HEK293T (cell line): ENCODE measurements around the gene CELF2.

Source experiments
- CTCF ChIA-PET: fragments of 350-600 bp; formaldehyde crosslinking; extraction: SDS; loops from one replicate; lab custom pipeline; 2021; ENCODE audit warnings: antibody characterized with exemption, inconsistent platforms; lab: Yijun Ruan, JAX
- POLR2A ChIA-PET: fragments of 350-600 bp; formaldehyde crosslinking; extraction: SDS; loops from one replicate; lab custom pipeline; 2020; ENCODE audit warnings: antibody characterized with exemption, inconsistent platforms; lab: Yijun Ruan, JAX
- DNase-seq: peaks from one replicate; pipeline ENCODE4 v3.0.0; 2012; ENCODE audit warnings: mixed read lengths; ENCODE audit errors: extremely low spot score
- ARNT ChIP-seq: fragments of 450-650 bp; IDR thresholded peaks from 2 replicates; pipeline ENCODE4 v1.6.1; 2017; ENCODE audit warnings: mild to moderate bottlenecking
- BHLHE40 ChIP-seq: fragments of 450-650 bp; IDR thresholded peaks from 2 replicates; pipeline ENCODE4 v1.6.1; 2016; ENCODE audit warnings: mild to moderate bottlenecking, moderate library complexity, borderline replicate concordance
- CTBP1 ChIP-seq: fragments of 450-650 bp; IDR thresholded peaks from 2 replicates; pipeline ENCODE4 v1.6.1; 2016; ENCODE audit warnings: borderline replicate concordance
- ELF4 ChIP-seq: fragments of 450-650 bp; IDR thresholded peaks from 2 replicates; pipeline ENCODE4 v1.6.1; 2017; ENCODE audit warnings: antibody characterized with exemption
- FOXA1 ChIP-seq: fragments of 450-650 bp; IDR thresholded peaks from 2 replicates; pipeline ENCODE4 v1.6.1; 2016; ENCODE audit warnings: mild to moderate bottlenecking
- FOXK2 ChIP-seq: fragments of 450-650 bp; IDR thresholded peaks from 2 replicates; pipeline ENCODE4 v1.6.1; 2016; ENCODE audit warnings: mild to moderate bottlenecking
- FOXM1 ChIP-seq: fragments of 450-650 bp; IDR thresholded peaks from 2 replicates; pipeline ENCODE4 v1.6.1; 2017; ENCODE audit warnings: mild to moderate bottlenecking, borderline replicate concordance
- HDGF ChIP-seq: fragments of 450-650 bp; IDR thresholded peaks from 2 replicates; pipeline ENCODE4 v1.6.1; 2017; ENCODE audit warnings: antibody characterized with exemption, borderline replicate concordance
- L3MBTL2 ChIP-seq: fragments of 450-650 bp; conservative IDR thresholded peaks from 2 replicates; pipeline ENCODE4 v1.6.1; 2016; ENCODE audit warnings: mild to moderate bottlenecking
- LEF1 ChIP-seq: fragments of 450-650 bp; IDR thresholded peaks from 2 replicates; pipeline ENCODE4 v1.6.1; 2017; ENCODE audit warnings: mild to moderate bottlenecking, borderline replicate concordance
- NFRKB ChIP-seq: fragments of 450-650 bp; IDR thresholded peaks from 2 replicates; pipeline ENCODE4 v1.6.1; 2016; ENCODE audit warnings: mild to moderate bottlenecking, moderate library complexity
- PKNOX1 ChIP-seq: fragments of 450-650 bp; IDR thresholded peaks from 2 replicates; pipeline ENCODE4 v1.6.1; 2016
- SP1 ChIP-seq: fragments of 450-650 bp; IDR thresholded peaks from 2 replicates; pipeline ENCODE4 v1.6.1; 2017
- SUZ12 ChIP-seq: fragments of 450-650 bp; IDR thresholded peaks from 2 replicates; pipeline ENCODE4 v1.6.1; 2016; ENCODE audit warnings: mild to moderate bottlenecking
- TARDBP ChIP-seq: fragments of 450-650 bp; IDR thresholded peaks from 2 replicates; pipeline ENCODE4 v1.6.1; 2016
- ZNF384 ChIP-seq: fragments of 450-650 bp; IDR thresholded peaks from 2 replicates; pipeline ENCODE4 v1.6.1; 2016

CELF2 gene

GRCh38 chr10:10991144-10991543, 26.5 kb upstream of the CELF2 start:
- POLR2A ChIA-PET: no interaction called here
- no peak for DNase-seq
- TF ChIP-seq HDGF (no peak), BHLHE40 (no peak), SUZ12 (no peak), PKNOX1 (no peak), FOXM1 (no peak), TARDBP (no peak), SP1 (no peak), ELF4 (no peak), NFRKB (no peak), CTBP1 (no peak), ZNF384 (no peak), LEF1 (no peak), FOXA1 (no peak), ARNT (no peak)
- CTCF ChIA-PET: interaction anchor here (1.2 kb wide), 1 partner anchor 21 kb away, joined by 4 read pairs; no protein-coding TSS in a partner anchor

GRCh38 chr10:10992072-10992471, 25.6 kb upstream of the CELF2 start:
- no peak for DNase-seq
- ChIA-PET POLR2A (no interaction called here), CTCF (no interaction called here)
- TF ChIP-seq NFRKB (no peak), TARDBP (no peak), ELF4 (no peak), PKNOX1 (no peak), LEF1 (no peak), FOXM1 (no peak), SP1 (no peak), L3MBTL2 (no peak), HDGF (no peak), ZNF384 (no peak), BHLHE40 (no peak), FOXA1 (no peak), FOXK2 (no peak), ARNT (no peak), SUZ12 (no peak), CTBP1 (no peak)

GRCh38 chr10:10992961-10993714, 24.5 kb upstream of the CELF2 start:
- DNase-seq: no peak
- TF ChIP-seq LEF1: no peak
- TF ChIP-seq ARNT: no peak
- no peak for TF ChIP-seq SUZ12
- no peak for TF ChIP-seq PKNOX1
- no peak for TF ChIP-seq BHLHE40
- no peak for TF ChIP-seq ZNF384
- TF ChIP-seq CTBP1: no peak
- TF ChIP-seq FOXM1: no peak
- TF ChIP-seq FOXA1: no peak
- TF ChIP-seq TARDBP: no peak
- no peak for TF ChIP-seq L3MBTL2
- CTCF ChIA-PET: no interaction called here

GRCh38 chr10:10993785-10994184, 23.9 kb upstream of the CELF2 start:
- TF ChIP-seq FOXM1 (no peak), SP1 (no peak), LEF1 (no peak), NFRKB (no peak), PKNOX1 (no peak), FOXK2 (no peak), ELF4 (no peak), ARNT (no peak), BHLHE40 (no peak), SUZ12 (no peak), ZNF384 (no peak), FOXA1 (no peak), CTBP1 (no peak), HDGF (no peak), L3MBTL2 (no peak)
- ChIA-PET POLR2A (no interaction called here), CTCF (no interaction called here)

More at GRCh38 chr10:10992961-10993714, 24.5 kb upstream of the CELF2 start:
- POLR2A ChIA-PET: no interaction called here

GRCh38 chr10:10994360-10994759, 23.3 kb upstream of the CELF2 start:
- CTCF ChIA-PET: no interaction called here
- POLR2A ChIA-PET: no interaction called here
- DNase-seq: no peak
- no peak for TF ChIP-seq ZNF384
- TF ChIP-seq PKNOX1: no peak

More at GRCh38 chr10:10993785-10994184, 23.9 kb upstream of the CELF2 start:
- no peak for DNase-seq
